Measurements from ENCODE around the gene RALGAPA1.

RALGAPA1 gene

DNA sequence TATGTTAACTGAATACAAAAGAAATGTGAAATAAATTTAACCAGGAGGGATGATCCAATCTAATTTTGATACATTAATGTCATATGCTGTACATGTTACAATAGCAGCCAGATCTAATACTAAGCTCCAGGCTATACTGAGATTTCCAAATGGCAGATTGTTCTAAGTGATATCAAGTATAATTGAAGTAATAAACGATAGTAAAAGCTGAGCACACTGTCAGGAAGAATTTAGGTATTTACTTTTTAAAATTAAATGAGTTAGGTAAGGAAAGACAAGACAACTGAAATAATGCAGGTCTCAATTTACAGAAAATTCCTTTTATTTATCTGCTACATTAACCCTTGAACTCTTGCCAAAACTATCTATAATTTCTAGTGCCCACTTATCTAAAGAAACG, 235.2 kb downstream of the RALGAPA1 start:
- no peak for DNase-seq (ENCODE audit: low read depth)
- TF ChIP-seq, protein P1, sequence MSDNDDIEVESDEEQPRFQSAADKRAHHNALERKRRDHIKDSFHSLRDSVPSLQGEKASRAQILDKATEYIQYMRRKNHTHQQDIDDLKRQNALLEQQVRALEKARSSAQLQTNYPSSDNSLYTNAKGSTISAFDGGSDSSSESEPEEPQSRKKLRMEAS (IDR thresholded peaks at IDR 0.05; ENCODE audit: low read depth, low read length): no peak
- TF ChIP-seq POLR2A (IDR thresholded peaks at IDR 0.05; ENCODE audit: extremely low read depth, insufficient read length): no peak
- H3K4me3 ChIP-seq (ENCODE audit: low read depth, low read length): no peak overlapping the region

DNA sequence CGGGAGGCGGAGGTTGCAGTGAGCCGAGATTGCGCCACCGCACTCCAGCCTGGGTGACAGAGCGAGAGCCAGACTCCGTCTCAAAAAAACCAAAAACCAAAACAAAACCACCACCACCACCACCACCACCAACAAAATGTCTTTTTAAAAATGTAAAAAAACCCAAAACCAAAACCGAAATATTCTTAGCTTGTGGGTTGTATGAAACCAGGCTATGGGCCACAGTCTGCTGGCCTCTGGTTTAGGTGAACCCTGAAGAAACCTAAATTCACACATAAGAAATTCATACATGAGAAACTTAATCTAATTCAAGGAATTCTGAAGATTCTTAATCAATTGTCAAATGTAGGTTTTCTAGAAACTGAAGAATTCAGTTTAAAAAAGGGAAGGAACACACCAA, 237.5 kb downstream of the RALGAPA1 start:
- no peak for DNase-seq (ENCODE audit: low read depth)
- H3K4me3 ChIP-seq (ENCODE audit: low read depth, low read length): no peak overlapping the region
- TF ChIP-seq, protein P2, sequence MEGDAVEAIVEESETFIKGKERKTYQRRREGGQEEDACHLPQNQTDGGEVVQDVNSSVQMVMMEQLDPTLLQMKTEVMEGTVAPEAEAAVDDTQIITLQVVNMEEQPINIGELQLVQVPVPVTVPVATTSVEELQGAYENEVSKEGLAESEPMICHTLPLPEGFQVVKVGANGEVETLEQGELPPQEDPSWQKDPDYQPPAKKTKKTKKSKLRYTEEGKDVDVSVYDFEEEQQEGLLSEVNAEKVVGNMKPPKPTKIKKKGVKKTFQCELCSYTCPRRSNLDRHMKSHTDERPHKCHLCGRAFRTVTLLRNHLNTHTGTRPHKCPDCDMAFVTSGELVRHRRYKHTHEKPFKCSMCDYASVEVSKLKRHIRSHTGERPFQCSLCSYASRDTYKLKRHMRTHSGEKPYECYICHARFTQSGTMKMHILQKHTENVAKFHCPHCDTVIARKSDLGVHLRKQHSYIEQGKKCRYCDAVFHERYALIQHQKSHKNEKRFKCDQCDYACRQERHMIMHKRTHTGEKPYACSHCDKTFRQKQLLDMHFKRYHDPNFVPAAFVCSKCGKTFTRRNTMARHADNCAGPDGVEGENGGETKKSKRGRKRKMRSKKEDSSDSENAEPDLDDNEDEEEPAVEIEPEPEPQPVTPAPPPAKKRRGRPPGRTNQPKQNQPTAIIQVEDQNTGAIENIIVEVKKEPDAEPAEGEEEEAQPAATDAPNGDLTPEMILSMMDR (IDR thresholded peaks at IDR 0.05; ENCODE audit: low read depth, low read length): no peak
- TF ChIP-seq, protein P1 (IDR thresholded peaks at IDR 0.05; ENCODE audit: low read depth, low read length): no peak
- TF ChIP-seq MYC (IDR thresholded peaks at IDR 0.05; ENCODE audit: low read depth, low read length): no peak
- TF ChIP-seq POLR2A (IDR thresholded peaks at IDR 0.05; ENCODE audit: extremely low read depth, insufficient read length): no peak

DNA sequence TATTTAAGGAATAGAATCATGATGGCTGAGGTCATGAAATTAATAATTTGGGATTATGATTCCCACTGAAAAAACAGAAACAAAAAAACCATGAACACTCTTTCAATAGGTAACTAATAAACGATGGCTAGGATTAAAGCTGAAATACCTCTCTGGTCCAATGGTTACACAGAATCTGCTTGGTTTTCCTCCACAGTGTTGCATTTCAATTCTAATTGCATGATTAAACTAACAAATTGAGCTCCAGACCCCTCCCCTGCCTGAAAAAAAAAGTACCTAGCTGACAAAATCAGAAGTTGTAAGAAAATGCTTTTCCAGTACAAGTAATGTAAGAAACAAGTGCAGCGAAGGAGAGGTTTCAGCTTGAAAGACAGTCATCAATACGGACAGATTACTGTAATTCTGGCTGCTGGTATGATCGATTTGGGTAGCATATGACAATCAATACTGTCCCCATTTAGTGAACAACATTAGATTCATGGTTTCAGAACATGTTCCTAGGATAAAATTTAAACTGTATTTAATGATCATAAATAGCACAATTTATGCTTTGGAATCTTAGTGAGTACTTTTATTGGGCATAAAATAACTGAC, 243.1 kb downstream of the RALGAPA1 start:
- no peak overlapping the region for H3K4me3 ChIP-seq (ENCODE audit: low read depth, low read length)
- DNase-seq (ENCODE audit: low read depth): no peak
- TF ChIP-seq POLR2A (IDR thresholded peaks at IDR 0.05; ENCODE audit: extremely low read depth, insufficient read length): no peak
- TF ChIP-seq, protein P1 (IDR thresholded peaks at IDR 0.05; ENCODE audit: low read depth, low read length): no peak
- TF ChIP-seq MYC (IDR thresholded peaks at IDR 0.05; ENCODE audit: low read depth, low read length): no peak
- TF ChIP-seq, protein P2 (IDR thresholded peaks at IDR 0.05; ENCODE audit: low read depth, low read length): no peak

DNA sequence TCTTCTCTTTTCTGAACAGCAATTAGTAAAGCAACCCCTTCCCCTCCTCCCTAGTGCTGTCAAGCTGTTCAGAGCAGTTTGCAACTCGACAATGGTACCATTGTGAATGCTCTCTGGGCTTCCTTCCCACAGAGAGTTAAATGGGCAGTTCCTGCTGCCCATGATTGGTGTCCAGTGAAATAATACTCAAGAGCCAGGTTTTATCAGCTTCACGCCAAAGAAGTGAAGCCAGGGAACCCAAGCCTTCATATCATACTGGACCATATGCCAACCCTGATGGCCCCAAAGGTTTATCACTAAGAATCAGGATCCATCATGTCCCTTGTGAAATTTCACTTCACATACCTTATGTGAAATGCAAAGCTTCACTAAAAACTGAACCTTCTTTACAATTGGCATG, 250.4 kb downstream of the RALGAPA1 start:
- TF ChIP-seq, protein P1 (IDR thresholded peaks at IDR 0.05; ENCODE audit: low read depth, low read length): no peak
- TF ChIP-seq MYC (IDR thresholded peaks at IDR 0.05; ENCODE audit: low read depth, low read length): no peak
- no peak for TF ChIP-seq POLR2A (IDR thresholded peaks at IDR 0.05; ENCODE audit: extremely low read depth, insufficient read length)
- TF ChIP-seq, protein P2 (IDR thresholded peaks at IDR 0.05; ENCODE audit: low read depth, low read length): no peak
- no peak for DNase-seq (ENCODE audit: low read depth)
- no peak overlapping the region for H3K4me3 ChIP-seq (ENCODE audit: low read depth, low read length)

DNA sequence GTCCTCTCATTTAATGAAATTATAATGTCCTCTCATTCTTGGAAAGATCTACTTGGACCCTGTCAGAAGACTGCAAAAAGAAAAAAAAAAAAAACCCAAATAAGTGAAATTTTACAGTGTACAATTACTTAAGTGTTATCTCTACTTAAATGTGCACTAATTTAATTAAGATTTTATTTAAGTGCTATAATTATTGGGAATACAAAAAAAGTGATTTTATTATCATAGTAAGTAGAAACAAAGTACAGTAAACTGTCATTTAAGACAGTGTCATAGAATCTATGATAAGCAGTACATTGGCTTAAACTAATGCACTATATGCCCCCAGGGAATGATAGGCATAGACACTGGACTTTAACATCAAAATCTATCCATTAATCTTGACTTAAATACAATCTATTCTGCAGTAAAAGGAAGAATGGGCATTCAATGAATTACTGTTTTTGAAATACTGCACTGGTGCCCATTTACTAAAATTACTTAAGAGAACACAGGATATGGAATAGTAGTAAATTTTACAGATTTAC, 251.8 kb downstream of the RALGAPA1 start:
- no peak for DNase-seq (ENCODE audit: low read depth)
- no peak for TF ChIP-seq POLR2A (IDR thresholded peaks at IDR 0.05; ENCODE audit: extremely low read depth, insufficient read length)
- TF ChIP-seq MYC (IDR thresholded peaks at IDR 0.05; ENCODE audit: low read depth, low read length): no peak
- TF ChIP-seq, protein P2 (IDR thresholded peaks at IDR 0.05; ENCODE audit: low read depth, low read length): no peak
- TF ChIP-seq, protein P1 (IDR thresholded peaks at IDR 0.05; ENCODE audit: low read depth, low read length): no peak
- H3K4me3 ChIP-seq (ENCODE audit: low read depth, low read length): no peak overlapping the region

DNA sequence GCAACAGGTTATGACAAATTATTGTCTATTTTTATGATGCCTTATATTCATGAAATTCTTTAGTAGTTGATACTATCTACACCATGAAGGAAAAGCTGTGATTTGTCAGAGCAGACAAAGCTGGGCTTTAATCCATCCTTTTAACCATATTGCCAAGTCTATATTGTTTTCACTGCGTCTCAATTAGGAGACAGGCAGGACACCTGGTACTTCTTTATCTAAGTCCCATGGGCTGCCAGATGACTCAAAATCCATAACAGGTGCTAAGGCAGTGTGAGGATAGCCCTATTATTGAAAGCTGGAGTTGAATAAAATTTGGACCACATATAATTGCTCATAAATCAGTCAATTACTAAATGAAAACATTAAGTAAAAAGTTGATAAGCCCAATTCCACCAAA, 252.5 kb downstream of the RALGAPA1 start:
- H3K4me3 ChIP-seq (ENCODE audit: low read depth, low read length): no peak overlapping the region
- TF ChIP-seq, protein P2 (IDR thresholded peaks at IDR 0.05; ENCODE audit: low read depth, low read length): no peak
- no peak for TF ChIP-seq MYC (IDR thresholded peaks at IDR 0.05; ENCODE audit: low read depth, low read length)
- TF ChIP-seq, protein P1 (IDR thresholded peaks at IDR 0.05; ENCODE audit: low read depth, low read length): no peak
- TF ChIP-seq POLR2A (IDR thresholded peaks at IDR 0.05; ENCODE audit: extremely low read depth, insufficient read length): no peak
- DNase-seq (ENCODE audit: low read depth): no peak

Measured in NB4 (cell line).